ENCODE measurements around the gene LRRTM4.
"Not testable (repeated sequence)": the region's sequence is repeated elsewhere in the genome, so short reads cannot be mapped to it uniquely, and the experiment has no call there.

The LRRTM4 gene

GRCh38 chr2:77085561-77085960 lies 436.6 kb downstream of the LRRTM4 start:
- TF ChIP-seq CTCF (IDR thresholded peaks at IDR 0.05; ENCODE audit: low read depth, low read length) = no peak

GRCh38 chr2:77081597-77081996 lies 440.6 kb downstream of the LRRTM4 start:
- TF ChIP-seq CTCF (IDR thresholded peaks at IDR 0.05; ENCODE audit: low read depth, low read length) = no peak

More at GRCh38 chr2:77085561-77085960, 436.6 kb downstream of the LRRTM4 start:
- H3K4me3 ChIP-seq (ENCODE audit: low read depth, low read length) = no peak overlapping the region

GRCh38 chr2:77064324-77064723 lies 457.9 kb downstream of the LRRTM4 start:
- no peak overlapping the region for H3K4me3 ChIP-seq (ENCODE audit: low read depth, low read length)
- no peak for TF ChIP-seq CTCF (IDR thresholded peaks at IDR 0.05; ENCODE audit: low read depth, low read length)

More at GRCh38 chr2:77081597-77081996, 440.6 kb downstream of the LRRTM4 start:
- H3K4me3 ChIP-seq (ENCODE audit: low read depth, low read length) = no peak overlapping the region

- TF ChIP-seq CTCF (IDR thresholded peaks at IDR 0.05; ENCODE audit: low read depth, low read length) = no peak
These were observed 467.2 kb downstream of the LRRTM4 start for GRCh38 chr2:77054938-77055337.

GRCh38 chr2:77046339-77046738 lies 475.8 kb downstream of the LRRTM4 start:
- H3K4me3 ChIP-seq (ENCODE audit: low read depth, low read length) = no peak overlapping the region
- no peak for TF ChIP-seq CTCF (IDR thresholded peaks at IDR 0.05; ENCODE audit: low read depth, low read length)

More at GRCh38 chr2:77054938-77055337, 467.2 kb downstream of the LRRTM4 start:
- no peak overlapping the region for H3K4me3 ChIP-seq (ENCODE audit: low read depth, low read length)

GRCh38 chr2:77045456-77045855 lies 476.7 kb downstream of the LRRTM4 start:
- H3K4me3 ChIP-seq (ENCODE audit: low read depth, low read length) = not testable (repeated sequence)

- TF ChIP-seq CTCF (IDR thresholded peaks at IDR 0.05; ENCODE audit: low read depth, low read length) = no peak
- no peak overlapping the region for H3K4me3 ChIP-seq (ENCODE audit: low read depth, low read length)
These were observed 487.7 kb downstream of the LRRTM4 start for GRCh38 chr2:77034445-77034844.

- not testable (repeated sequence) for H3K4me3 ChIP-seq (ENCODE audit: low read depth, low read length)
These were observed 492.9 kb downstream of the LRRTM4 start for GRCh38 chr2:77029237-77029636.
